ENCODE results near the gene DPP3.

DNA sequence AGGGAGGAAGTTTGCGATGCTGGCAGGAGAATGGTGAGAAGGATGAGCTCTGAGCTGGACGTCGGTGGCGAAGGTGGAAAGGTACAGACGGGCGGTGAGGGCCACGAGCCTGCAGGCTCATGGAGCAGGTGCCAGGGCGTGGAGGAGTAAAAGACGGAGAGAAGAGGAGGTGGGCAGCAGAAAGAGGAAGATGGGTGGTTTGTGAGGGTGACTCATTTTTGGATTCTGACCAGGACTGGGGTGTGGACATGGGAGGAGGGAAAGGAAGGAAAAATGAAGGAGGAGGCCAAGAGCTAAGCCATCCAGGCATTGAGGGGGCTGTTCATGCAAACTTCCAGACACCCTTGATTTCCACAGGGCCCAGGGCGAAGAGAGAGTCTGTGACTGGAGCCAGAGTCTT lies 62.1 kb downstream of the DPP3 start:
- TF ChIP-seq, protein P1, sequence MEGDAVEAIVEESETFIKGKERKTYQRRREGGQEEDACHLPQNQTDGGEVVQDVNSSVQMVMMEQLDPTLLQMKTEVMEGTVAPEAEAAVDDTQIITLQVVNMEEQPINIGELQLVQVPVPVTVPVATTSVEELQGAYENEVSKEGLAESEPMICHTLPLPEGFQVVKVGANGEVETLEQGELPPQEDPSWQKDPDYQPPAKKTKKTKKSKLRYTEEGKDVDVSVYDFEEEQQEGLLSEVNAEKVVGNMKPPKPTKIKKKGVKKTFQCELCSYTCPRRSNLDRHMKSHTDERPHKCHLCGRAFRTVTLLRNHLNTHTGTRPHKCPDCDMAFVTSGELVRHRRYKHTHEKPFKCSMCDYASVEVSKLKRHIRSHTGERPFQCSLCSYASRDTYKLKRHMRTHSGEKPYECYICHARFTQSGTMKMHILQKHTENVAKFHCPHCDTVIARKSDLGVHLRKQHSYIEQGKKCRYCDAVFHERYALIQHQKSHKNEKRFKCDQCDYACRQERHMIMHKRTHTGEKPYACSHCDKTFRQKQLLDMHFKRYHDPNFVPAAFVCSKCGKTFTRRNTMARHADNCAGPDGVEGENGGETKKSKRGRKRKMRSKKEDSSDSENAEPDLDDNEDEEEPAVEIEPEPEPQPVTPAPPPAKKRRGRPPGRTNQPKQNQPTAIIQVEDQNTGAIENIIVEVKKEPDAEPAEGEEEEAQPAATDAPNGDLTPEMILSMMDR (IDR thresholded peaks at IDR 0.05): no peak
- TF ChIP-seq POLR2A (IDR thresholded peaks at IDR 0.05; ENCODE audit: low read depth): no peak

Measured in esophagus muscularis mucosa (tissue), 3 donors.